NCI-H1048 (cell line): ENCODE data around the gene BCAP29.

Experiments
- DNase-seq: peaks from one replicate; lab custom pipeline; 2025; lab: John Stamatoyannopoulos, UW

Gene BCAP29

DNA sequence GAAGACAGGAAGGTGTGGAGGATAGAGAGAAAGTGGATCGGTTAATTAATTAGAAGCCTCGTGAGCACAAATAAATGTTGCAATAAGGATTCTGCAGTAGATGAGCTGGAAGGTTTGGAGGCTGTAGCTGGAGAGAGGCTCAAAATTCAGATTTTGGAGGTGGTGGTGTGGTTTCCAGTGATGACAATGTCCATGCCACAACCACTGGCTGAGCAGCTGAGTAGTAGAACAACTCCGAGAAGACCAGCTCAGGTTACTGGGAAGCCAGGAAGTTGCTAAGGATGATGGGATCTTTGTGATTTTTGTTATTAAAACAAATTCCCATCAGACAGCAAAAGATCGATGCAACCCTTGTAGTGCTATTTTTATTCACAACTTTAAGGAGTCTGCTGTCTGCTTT is 88.2 kb downstream of the BCAP29 start:
- DNase-seq: no peak
